Suppressor macrophage (primary cell): Measurements from ENCODE around the gene C1S.
A peak's percentile ranks its signal among the peaks of the same experiment; 100 is the strongest.
"Not testable (repeated sequence)": the region's sequence is repeated elsewhere in the genome, so short reads cannot be mapped to it uniquely, and the experiment has no call there.

ENCODE experiments used
- DNase-seq, 4 experiments: peaks; one replicate each; pipeline ENCODE4 v3.0.0-alpha.2; 2020 to 2022
- total RNA-seq, 17 experiments: gene quantifications; one replicate each; lab custom pipeline; 2026; ENCODE audit warnings: mixed read lengths in 6 of 17, inconsistent platforms in 3 of 17; lab: John Stamatoyannopoulos, UW

The C1S gene
- total RNA-seq, result 0.11 to 4.1 (median 0.37) reads per million in 17 experiments

GRCh38 chr12:7060353-7060954, at the start of gene C1S:
TSS of gene C1S (plus strand) at chr12:7060718. CDS start at chr12:7061913, 1,195 bp downstream.
- peak in 1 of 4 experiments; percentile 22 for DNase-seq

DNA sequence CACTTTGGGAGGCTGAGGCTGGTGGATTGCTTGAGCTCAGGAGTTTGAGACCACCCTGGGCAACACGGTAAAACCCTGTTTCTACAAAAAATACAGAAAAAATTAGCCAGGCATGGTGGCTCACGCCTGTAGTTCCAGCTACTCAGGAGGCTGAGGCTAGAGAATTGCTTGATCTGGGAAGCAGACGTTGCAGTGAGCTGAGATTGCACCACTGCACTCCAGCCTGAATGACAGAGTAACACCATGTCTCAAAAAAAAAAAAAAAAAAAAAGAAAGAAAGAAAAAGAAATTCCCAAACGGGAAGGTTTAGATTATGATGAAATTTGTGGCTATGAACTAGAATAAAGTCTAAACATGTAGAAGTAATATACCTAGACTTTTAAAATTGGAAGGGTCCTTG, 49.1 kb upstream of the C1S start:
- DNase-seq, result not testable (repeated sequence)

- no peak for DNase-seq
These were observed 48.4 kb upstream of the C1S start for GRCh38 chr12:7012024-7012607.

GRCh38 chr12:7013101-7013500, 47.4 kb upstream of the C1S start:
- DNase-seq, result no peak

- no peak for DNase-seq
These were observed 44.8 kb upstream of the C1S start for GRCh38 chr12:7015555-7016370.

DNA sequence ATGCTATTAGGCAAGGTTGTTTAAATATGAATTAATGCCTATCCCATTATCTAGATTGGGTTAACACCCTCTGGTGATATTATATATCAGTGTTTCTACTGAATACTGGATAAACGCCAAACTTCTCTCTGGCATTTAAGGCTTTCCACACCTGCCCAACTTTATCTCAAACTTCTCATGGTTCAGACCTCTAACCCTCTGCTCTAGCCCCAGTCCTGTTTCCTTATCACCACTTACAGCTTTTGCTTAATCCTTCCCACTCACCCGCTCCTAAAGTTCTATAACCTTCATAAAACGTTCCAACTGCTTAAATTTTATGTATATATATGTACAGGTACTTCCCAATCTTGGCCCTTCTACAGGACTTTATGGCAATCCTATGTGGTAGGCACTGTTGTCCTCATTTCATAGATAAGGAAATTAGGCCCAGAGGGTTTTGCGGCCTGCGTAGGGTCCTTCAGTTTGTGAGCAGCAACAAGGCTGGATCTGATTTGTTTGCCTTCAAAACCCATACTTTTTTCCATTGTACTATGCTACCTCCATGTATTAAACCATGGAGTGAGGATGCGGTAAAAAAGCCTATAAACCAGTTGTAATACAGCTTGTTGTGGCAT, 43.5 kb upstream of the C1S start:
- no peak for DNase-seq

- DNase-seq, result peak; percentile 19 to 45 (median 37)
These were observed 42.6 kb upstream of the C1S start for GRCh38 chr12:7017870-7018349.

DNA sequence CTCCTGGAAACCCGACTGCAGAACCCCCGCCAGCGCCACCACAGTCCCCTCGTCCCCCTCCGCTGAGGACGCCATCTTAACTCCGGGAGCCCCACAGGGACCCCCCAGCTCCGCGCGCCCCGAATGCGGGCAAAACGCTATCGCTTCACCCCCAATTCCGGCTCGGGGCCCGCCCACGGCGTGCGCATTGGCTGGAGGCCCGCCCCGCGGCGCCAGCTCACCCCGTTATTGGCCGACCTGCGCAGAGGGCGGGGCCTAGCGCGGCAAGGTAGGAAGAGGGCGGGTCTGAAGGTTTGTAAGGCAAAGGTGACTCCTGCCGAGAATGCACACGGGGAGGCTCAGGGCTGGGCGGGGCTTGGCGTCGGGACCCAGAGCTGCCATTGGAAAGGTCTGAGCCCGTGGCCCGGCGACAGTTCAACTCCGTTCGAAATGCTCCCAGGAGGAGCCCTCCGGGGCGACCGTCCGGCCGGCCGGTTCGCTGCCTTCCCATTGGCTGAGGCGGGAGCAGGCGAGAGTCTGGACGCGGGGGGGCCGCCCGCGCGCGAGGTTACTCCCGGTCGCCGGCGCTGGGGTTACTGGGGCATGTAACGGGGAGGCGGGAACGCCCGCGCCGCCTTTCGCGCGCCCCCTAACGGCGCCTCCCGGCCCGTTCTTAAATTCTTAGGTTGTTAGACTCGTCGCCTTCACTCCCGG, 42.0 kb upstream of the C1S start, which contains the start of gene LPCAT3:
Gene LPCAT3 (minus strand): TSS at position 127 of the 693 bp plus-strand sequence. CDS start 52 bp downstream, at position 75.
- peak; percentile 97 to 99 (median 98) for DNase-seq

GRCh38 chr12:7019043-7019569, 41.4 kb upstream of the C1S start:
- DNase-seq, result no peak

DNA sequence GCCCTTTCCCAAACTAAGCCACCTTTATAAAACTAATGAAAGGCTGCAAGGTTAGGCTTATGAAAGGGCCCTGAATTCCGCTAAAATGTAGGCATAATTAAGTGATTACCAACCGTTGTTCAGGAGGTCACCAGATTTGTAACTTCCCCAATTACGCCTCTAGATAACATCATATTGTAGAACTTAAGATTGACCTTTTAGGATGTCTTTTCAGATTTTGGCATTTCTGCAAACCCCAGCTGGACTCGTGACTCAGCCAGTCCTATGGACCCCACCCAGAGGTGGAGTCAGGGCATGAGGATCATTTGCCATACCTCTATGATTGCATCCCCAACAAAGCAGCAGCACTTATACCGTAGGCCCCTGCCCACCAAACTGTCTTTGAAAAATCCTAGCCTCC, 38.6 kb upstream of the C1S start:
- DNase-seq, result peak; percentile 57 to 80 (median 66)

GRCh38 chr12:7023114-7023513, 37.4 kb upstream of the C1S start:
- no peak for DNase-seq

DNA sequence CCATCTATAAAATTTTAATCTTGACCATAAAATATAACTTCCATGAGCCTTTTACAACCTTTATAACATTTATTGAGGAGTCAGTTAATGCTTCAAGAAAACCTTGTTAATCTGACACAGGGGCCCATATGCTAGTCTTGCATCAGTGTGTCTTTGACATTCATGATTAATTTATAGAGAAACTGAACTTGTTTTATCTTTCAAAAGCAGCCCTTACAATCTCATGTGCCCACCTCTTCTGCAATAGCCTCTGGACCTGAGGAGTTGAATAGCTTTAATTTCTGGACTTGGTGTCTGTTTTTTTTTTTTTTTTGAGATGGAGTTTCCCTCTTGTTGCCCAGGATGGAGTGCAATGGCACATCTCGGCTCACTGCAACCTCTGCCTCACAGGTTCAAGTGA, 33.7 kb upstream of the C1S start:
- no peak for DNase-seq

GRCh38 chr12:7031306-7031705, 29.2 kb upstream of the C1S start:
- peak in 2 of 4 experiments; percentile 7 to 24 for DNase-seq

DNA sequence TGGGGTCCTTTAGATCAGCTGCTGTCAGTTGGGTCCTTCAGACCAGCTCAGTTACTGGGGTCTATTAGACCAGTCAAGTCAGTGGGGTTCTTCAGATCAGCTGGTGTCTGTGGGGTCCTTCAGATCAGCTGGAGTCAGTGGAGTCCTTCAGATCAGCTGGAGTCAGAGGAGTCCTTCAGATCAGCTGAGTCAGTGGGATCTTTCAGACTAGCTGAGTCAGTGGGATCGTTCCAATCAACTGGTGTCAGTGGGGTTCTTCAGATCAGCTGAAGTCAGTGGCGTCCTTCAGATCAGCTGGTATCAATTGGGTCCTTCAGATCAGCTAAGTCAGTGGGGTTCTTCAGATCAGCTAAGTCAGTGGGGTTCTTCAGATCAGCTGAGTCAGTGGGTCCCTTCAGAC, 27.5 kb upstream of the C1S start:
- no peak for DNase-seq

GRCh38 chr12:7034464-7034863, 26.1 kb upstream of the C1S start:
- DNase-seq, result no peak

DNA sequence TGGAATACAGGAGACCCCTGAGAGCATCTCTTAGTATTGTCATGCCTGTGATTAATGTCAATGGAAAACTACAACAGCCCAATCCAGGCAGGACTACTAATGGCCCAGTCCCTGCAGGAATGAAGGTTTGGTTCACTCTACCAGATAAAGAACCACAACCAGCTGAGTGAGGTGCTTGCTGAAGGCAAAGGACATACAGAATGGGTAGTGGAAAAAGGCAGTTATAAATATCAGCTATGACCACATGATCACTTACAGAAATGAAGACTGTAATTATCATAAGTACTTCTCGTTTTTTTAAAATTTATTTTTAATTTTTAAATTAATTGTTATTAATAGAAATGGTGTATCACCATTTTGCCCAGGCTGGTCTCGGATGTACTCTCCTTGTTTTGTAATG, 25.1 kb upstream of the C1S start:
- DNase-seq, result no peak

DNA sequence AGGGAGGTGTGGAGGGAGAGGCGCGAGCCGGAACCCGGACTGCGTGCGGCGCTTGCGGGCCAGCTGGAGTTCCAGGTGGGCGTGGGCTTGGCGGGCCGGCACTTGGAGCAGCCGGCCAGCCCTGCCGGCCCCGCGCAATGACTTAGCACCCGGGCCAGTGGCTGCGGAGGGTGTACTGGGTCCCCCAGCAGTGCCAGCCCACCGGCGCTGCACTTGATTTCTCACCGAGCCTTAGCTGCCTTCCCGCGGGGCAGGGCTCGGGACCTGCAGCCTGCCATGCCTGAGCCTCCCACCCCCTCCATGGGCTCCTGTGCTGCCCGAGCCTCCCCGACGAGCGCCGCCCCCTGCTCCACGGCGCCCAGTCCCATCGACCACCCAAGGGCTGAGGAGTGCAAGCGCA, 23.1 kb upstream of the C1S start:
- DNase-seq, result not testable (repeated sequence)

- DNase-seq, result no peak
These were observed 21.9 kb upstream of the C1S start for GRCh38 chr12:7038591-7038990.

DNA sequence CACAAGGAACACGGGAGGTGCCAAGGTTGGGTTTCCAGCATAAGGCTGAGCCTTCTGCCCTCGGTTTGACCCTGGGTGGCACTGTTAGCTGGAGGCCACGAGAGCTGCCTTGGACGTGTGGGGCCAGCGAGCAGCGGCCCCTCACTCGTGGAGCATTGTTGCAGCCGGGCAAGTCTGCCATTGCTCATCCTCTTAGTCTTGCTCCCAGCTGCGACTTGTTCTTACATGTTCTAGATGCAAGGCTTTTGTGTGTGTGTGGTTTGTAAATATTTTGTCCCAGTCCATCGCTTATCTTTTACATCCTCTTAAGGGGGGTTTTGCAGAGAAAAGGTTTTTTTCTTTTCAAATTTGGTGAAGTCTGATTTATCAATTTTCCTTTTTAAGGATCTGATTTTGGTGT, 21.1 kb upstream of the C1S start:
- DNase-seq, result no peak

DNA sequence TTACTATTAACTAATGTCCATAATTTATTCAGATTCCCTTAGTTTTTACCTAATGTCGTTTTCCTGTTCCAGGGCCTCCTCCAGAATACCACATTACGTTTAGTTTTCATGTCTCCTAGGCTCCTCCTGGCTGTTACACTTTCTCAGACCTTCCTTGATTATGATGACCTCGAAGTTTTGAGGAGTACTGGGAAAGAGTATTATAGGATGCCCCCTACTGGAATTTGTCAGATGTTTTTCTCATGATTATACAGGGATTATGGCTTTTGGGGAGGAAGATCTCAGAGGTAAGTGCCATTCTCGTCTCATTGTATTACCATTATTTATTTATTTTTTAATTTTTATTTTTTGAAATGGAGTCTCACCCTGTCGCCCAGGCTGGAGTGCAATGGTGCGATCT, 17.7 kb upstream of the C1S start:
- peak; percentile 36 to 77 (median 55) for DNase-seq

GRCh38 chr12:7045913-7046312, 14.6 kb upstream of the C1S start:
- DNase-seq, result no peak
